Mesenchymal stem cell (in vitro differentiated cells and primary cell): ENCODE measurements around the gene LARGE2.

Experiments used
- DNase-seq: peaks from one replicate; pipeline ENCODE4 v3.0.0-alpha.2; 2013
- H2AFZ ChIP-seq: one replicate; pipeline ENCODE4 v1.6.1; 2013; ENCODE audit warnings: low read depth, mild to moderate bottlenecking, control low read depth, inconsistent platforms, low read length, moderate library complexity
- H2AK5ac ChIP-seq: 2 replicates; pipeline ENCODE4 v1.6.1; 2013; ENCODE audit warnings: low read length, moderate library complexity, mild to moderate bottlenecking, inconsistent platforms; ENCODE audit not compliant: severe bottlenecking
- H2BK120ac ChIP-seq: one replicate; pipeline ENCODE4 v1.6.1; 2013; ENCODE audit warnings: low read depth, mild to moderate bottlenecking, inconsistent platforms, low read length, moderate library complexity
- H2BK12ac ChIP-seq, 2 experiments: one replicate each; pipeline ENCODE4 v1.6.1; 2013; ENCODE audit warnings: inconsistent platforms in 2 of 2, low read length in 2 of 2, mild to moderate bottlenecking in 2 of 2, moderate library complexity in 2 of 2, control low read depth in 1 of 2
- H2BK15ac ChIP-seq: one replicate; pipeline ENCODE4 v1.6.1; 2013; ENCODE audit warnings: mild to moderate bottlenecking, low read depth, inconsistent platforms; ENCODE audit not compliant: poor library complexity, severe bottlenecking
- H2BK5ac ChIP-seq: 2 replicates; pipeline ENCODE4 v1.6.1; 2013; ENCODE audit warnings: low read depth, mild to moderate bottlenecking, low read length, control low read depth, inconsistent platforms; ENCODE audit not compliant: poor library complexity, severe bottlenecking
- H3K14ac ChIP-seq, 2 experiments: one replicate each; pipeline ENCODE4 v1.6.1; 2013; ENCODE audit warnings: inconsistent platforms in 2 of 2, low read length in 2 of 2, control low read depth in 1 of 2, mild to moderate bottlenecking in 1 of 2, moderate library complexity in 1 of 2
- H3K18ac ChIP-seq, 2 experiments: one replicate each; pipeline ENCODE4 v1.6.1; 2013; ENCODE audit warnings: inconsistent platforms in 2 of 2, low read length in 2 of 2, control low read depth in 1 of 2, low read depth in 1 of 2, mild to moderate bottlenecking in 1 of 2
- H3K23ac ChIP-seq, 2 experiments: one replicate each; pipeline ENCODE4 v1.6.1; 2013; ENCODE audit warnings: inconsistent platforms in 2 of 2, low read length in 2 of 2, mild to moderate bottlenecking in 2 of 2, moderate library complexity in 2 of 2, control low read depth in 1 of 2
- H3K27ac ChIP-seq: 2 replicates; pipeline ENCODE4 v1.5.1; 2013; ENCODE audit warnings: mild to moderate bottlenecking, moderate library complexity, low read length, control low read depth, inconsistent platforms; ENCODE audit not compliant: poor library complexity, severe bottlenecking
- H3K27me3 ChIP-seq, 2 experiments: 2 replicates each; pipeline versions ENCODE4 v1.6.1 to v1.7.0; 2013; ENCODE audit warnings: low read length in 2 of 2, mild to moderate bottlenecking in 2 of 2, moderate library complexity in 2 of 2, control low read depth in 1 of 2, inconsistent platforms in 1 of 2; ENCODE audit not compliant: control insufficient read depth in 1 of 2, insufficient read depth in 1 of 2
- H3K36me3 ChIP-seq, 2 experiments: 2 replicates each; pipeline versions ENCODE4 v1.6.1 to v1.7.0; 2013; ENCODE audit warnings: low read length in 2 of 2, control low read depth in 1 of 2, inconsistent platforms in 1 of 2, low read depth in 1 of 2, mild to moderate bottlenecking in 1 of 2; ENCODE audit not compliant: insufficient read depth in 2 of 2, control insufficient read depth in 1 of 2
- H3K4ac ChIP-seq, 2 experiments: one replicate each; pipeline ENCODE4 v1.6.1; 2013; ENCODE audit warnings: inconsistent platforms in 2 of 2, low read length in 2 of 2, mild to moderate bottlenecking in 2 of 2, moderate library complexity in 2 of 2, control low read depth in 1 of 2, low read depth in 1 of 2
- H3K4me1 ChIP-seq: 2 replicates; pipeline ENCODE4 v1.6.1; 2013; ENCODE audit warnings: low read depth, low read length, control low read depth; ENCODE audit not compliant: control insufficient read depth, insufficient read depth
- H3K4me2 ChIP-seq: 2 replicates; pipeline ENCODE4 v1.6.1; 2013; ENCODE audit warnings: low read length, mild to moderate bottlenecking, inconsistent platforms; ENCODE audit not compliant: poor library complexity, severe bottlenecking
- H3K4me3 ChIP-seq, 2 experiments: 2 replicates each; pipeline versions ENCODE4 v1.5.1 to v1.7.0; 2013; ENCODE audit warnings: low read length in 2 of 2, mild to moderate bottlenecking in 2 of 2, control low read depth in 1 of 2, low read depth in 1 of 2; ENCODE audit not compliant: insufficient read depth in 1 of 2
- H3K79me1 ChIP-seq: replicated peaks from 2 replicates; pipeline ENCODE4 v1.6.1; 2013; ENCODE audit warnings: mild to moderate bottlenecking, control low read depth, low read length, inconsistent platforms; ENCODE audit not compliant: poor library complexity, severe bottlenecking
- H3K9ac ChIP-seq: 2 replicates; pipeline ENCODE4 v1.7.0; 2013; ENCODE audit warnings: mild to moderate bottlenecking, low read length, moderate library complexity
- H3K9me3 ChIP-seq: 2 replicates; pipeline ENCODE4 v1.7.0; 2013; ENCODE audit warnings: mild to moderate bottlenecking, low read length; ENCODE audit not compliant: control insufficient read depth
- H4K8ac ChIP-seq: one replicate; pipeline ENCODE4 v1.6.1; 2013; ENCODE audit warnings: inconsistent platforms, mild to moderate bottlenecking, low read length, moderate library complexity
- H4K91ac ChIP-seq: one replicate; pipeline ENCODE4 v1.6.1; 2013; ENCODE audit warnings: mild to moderate bottlenecking, low read length, inconsistent platforms
- WGBS: methylation state at CpG from one replicate; pipeline ENCODE4 v1.1.7; 2013; ENCODE audit warnings: mixed read lengths; 5-methylcytosine and 5-hydroxymethylcytosine counted together

The LARGE2 gene

GRCh38 chr11:45906096-45906682 is 16.3 kb upstream of the LARGE2 start:
- Histone ChIP-seq H4K91ac (no peak overlapping the region), H3K79me1 (peaks cover 1% of the 10 kb centered on the region), H2AFZ (no peak overlapping the region), H3K9me3 (no peaks in the 10 kb centered on the region), H3K36me3 (peaks cover 40 to 55% of the 10 kb centered on the region in 2 experiments), H3K4ac (no peak overlapping the region), H2BK15ac (no peak overlapping the region), H3K18ac (no peak overlapping the region), H2BK5ac (no peak overlapping the region), H3K9ac (no peak overlapping the region), H2AK5ac (no peak overlapping the region), H2BK12ac (no peak overlapping the region), H3K27me3 (peaks cover 0 to 6% of the 10 kb centered on the region in 2 experiments), H3K4me1 (peaks cover 8% of the 10 kb centered on the region), H3K23ac (no peak overlapping the region), H4K8ac (no peak overlapping the region), H3K14ac (no peak overlapping the region), H3K27ac (no peak overlapping the region), H3K4me2 (no peak overlapping the region), H3K4me3 (no peak overlapping the region), H2BK120ac (no peak overlapping the region)
- DNase-seq, result peak; percentile 20
- WGBS, result 72% methylated on average over 19 of the region's 19 CpGs

- 88% methylated on average over 18 of the region's 18 CpGs for WGBS
- no peaks in the 10 kb centered on the region for H3K9me3 ChIP-seq
- H3K36me3 ChIP-seq, result peaks cover 48 to 62% of the 10 kb centered on the region in 2 experiments
- H3K4me1 ChIP-seq, result peaks cover 7% of the 10 kb centered on the region
- H2AK5ac ChIP-seq, result no peak within 1 kb of the TSS
- H3K9ac ChIP-seq, result no peak within 1 kb of the TSS
- no peak within 1 kb of the TSS for H3K18ac ChIP-seq
- H4K91ac ChIP-seq, result no peak within 1 kb of the TSS
- H2BK120ac ChIP-seq, result no peak within 1 kb of the TSS
- no peak within 1 kb of the TSS for H2AFZ ChIP-seq
- H2BK15ac ChIP-seq, result no peak within 1 kb of the TSS
- DNase-seq, result peak; percentile 21
- H3K4me2 ChIP-seq, result no peak within 1 kb of the TSS
- no peaks in the 10 kb centered on the region for H3K79me1 ChIP-seq
- no peak within 1 kb of the TSS for H3K4ac ChIP-seq
- H3K4me3 ChIP-seq, result no peak within 1 kb of the TSS
- no peak within 1 kb of the TSS for H2BK12ac ChIP-seq
- H3K23ac ChIP-seq, result no peak within 1 kb of the TSS
- no peak within 1 kb of the TSS for H3K14ac ChIP-seq
- no peak within 1 kb of the TSS for H4K8ac ChIP-seq
- H2BK5ac ChIP-seq, result no peak within 1 kb of the TSS
- no peaks in the 10 kb centered on the region for H3K27me3 ChIP-seq
- no peak within 1 kb of the TSS for H3K27ac ChIP-seq
Observed at GRCh38 chr11:45906965-45907611, 15.4 kb upstream of the LARGE2 start, which contains the start of gene FREY1. FREY1 (minus strand) TSS chr11:45907271; CDS start chr11:45907245, 26 bp downstream.

DNA sequence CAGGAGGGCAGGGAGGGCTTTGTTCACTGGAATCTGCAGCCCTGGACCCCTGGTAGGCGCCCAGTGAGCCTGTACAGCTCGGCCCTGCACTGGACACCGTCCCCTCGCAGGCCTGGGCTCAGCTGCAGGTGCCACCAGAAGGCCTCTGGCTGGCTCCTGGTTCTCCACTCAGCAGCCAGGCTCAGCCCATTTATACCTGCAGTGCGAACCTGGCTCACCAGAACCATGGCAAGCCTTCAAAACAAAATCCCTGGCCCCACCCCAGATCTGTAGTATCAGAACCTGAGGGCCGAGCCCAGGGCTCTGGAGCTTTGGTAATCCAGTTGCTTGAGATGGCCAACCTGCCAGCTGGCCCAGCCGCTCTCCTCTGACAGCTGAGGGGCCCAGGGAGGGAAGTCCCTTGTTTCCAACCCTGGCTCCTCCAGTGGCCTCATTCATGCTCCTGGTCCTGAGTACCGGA is 14.5 kb upstream of the LARGE2 start:
- H3K9ac ChIP-seq, result no peak overlapping the region
- H4K91ac ChIP-seq, result no peak overlapping the region
- H3K36me3 ChIP-seq, result peaks cover 49 to 60% of the 10 kb centered on the region in 2 experiments
- no peak overlapping the region for H2BK120ac ChIP-seq
- H4K8ac ChIP-seq, result no peak overlapping the region
- no peak overlapping the region for H2AK5ac ChIP-seq
- no peak for DNase-seq
- H3K9me3 ChIP-seq, result no peaks in the 10 kb centered on the region
- H3K4me1 ChIP-seq, result peaks cover 4% of the 10 kb centered on the region
- H2BK12ac ChIP-seq, result no peak overlapping the region
- H3K23ac ChIP-seq, result no peak overlapping the region
- no peak overlapping the region for H2BK15ac ChIP-seq
- H3K79me1 ChIP-seq, result no peaks in the 10 kb centered on the region
- H3K4me3 ChIP-seq, result no peak overlapping the region
- no peak overlapping the region for H3K27ac ChIP-seq
- no peak overlapping the region for H3K14ac ChIP-seq
- 91% methylated on average over 8 of the region's 8 CpGs for WGBS
- H2AFZ ChIP-seq, result no peak overlapping the region
- no peaks in the 10 kb centered on the region for H3K27me3 ChIP-seq
- no peak overlapping the region for H3K4ac ChIP-seq
- H2BK5ac ChIP-seq, result no peak overlapping the region
- H3K4me2 ChIP-seq, result no peak overlapping the region
- H3K18ac ChIP-seq, result no peak overlapping the region

DNA sequence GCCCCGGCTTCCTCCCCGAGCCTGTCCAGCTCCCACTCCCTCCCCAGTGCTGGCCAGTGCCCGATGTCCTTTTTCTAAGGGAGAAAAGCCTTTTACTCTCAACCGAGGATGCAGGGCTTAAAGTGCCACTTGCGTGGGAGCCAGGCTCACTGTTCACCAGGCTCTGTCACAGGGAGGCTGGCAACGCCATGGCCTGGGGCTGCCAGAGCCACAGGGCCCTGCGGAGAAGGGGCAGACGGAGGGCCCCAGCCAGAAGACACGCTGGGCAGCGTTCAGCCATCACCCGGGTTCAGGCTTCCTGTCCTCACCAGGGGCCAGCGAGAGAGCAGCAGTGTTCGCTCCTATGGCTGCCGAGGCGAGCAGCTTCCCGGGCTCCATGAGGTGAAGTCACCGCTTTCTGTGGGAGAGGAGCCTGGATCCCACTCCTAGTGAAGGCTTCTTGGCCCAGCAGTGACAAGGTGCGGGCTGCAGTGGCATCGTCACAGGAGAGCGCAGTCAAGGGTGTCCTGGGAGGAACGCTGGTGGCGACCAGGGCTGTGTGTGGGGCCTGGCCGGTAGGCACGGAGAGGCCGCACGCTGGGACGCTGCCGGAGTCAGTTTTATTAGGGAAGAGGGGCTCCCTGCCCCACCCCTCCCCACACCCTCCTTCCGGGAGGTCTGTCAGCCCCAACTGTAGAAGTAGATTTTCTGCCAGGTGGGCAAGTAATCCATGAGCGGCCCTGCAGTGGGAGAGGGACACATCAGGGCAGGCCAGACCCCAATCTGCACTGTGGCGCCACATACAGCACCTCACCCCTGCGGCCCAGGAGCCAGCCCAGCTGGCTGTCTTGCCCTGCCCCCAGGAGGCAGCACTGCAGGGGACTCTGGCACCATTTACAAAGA is 12.6 kb upstream of the LARGE2 start:
- 89% methylated on average over 29 of the region's 32 CpGs for WGBS
- Histone ChIP-seq H2BK5ac (no peak overlapping the region), H3K14ac (no peak overlapping the region), H4K91ac (no peak overlapping the region), H3K9me3 (no peaks in the 10 kb centered on the region), H3K18ac (no peak overlapping the region), H3K36me3 (peaks cover 52 to 64% of the 10 kb centered on the region in 2 experiments), H3K27me3 (no peaks in the 10 kb centered on the region), H3K27ac (no peak overlapping the region), H3K9ac (no peak overlapping the region), H3K23ac (no peak overlapping the region), H2AFZ (no peak overlapping the region), H2BK12ac (no peak overlapping the region), H3K79me1 (peaks cover 15% of the 10 kb centered on the region), H2BK15ac (no peak overlapping the region), H2BK120ac (no peak overlapping the region), H3K4me3 (no peak overlapping the region), H3K4me1 (peaks cover 6% of the 10 kb centered on the region), H3K4ac (no peak overlapping the region), H3K4me2 (no peak overlapping the region), H4K8ac (no peak overlapping the region), H2AK5ac (no peak overlapping the region)
- no peak for DNase-seq
